Bronchial epithelial cell (primary cell): ENCODE results near the gene AGRN. TPM values are rescaled to one million over a fixed set of nuclear protein-coding genes. Genes with fewer than 3 reads are reported as not detected.
A peak's percentile ranks its signal among the peaks of the same experiment; 100 is the strongest.

Source experiments
- DNase-seq: peaks from one replicate; pipeline ENCODE4 v3.0.0-alpha.2; 2010; ENCODE audit warnings: low read depth
- FAIRE-seq: peaks from 2 replicates; lab custom pipeline; 2011; peaks lifted over from hg19 to GRCh38; lab: Jason Lieb, UNC
- H3K27me3 ChIP-seq: 2 replicates; pipeline ENCODE4 v1.5.1; 2011; ENCODE audit warnings: low read length; ENCODE audit not compliant: control insufficient read depth, insufficient read depth
- H3K36me3 ChIP-seq: 2 replicates; pipeline ENCODE4 v1.5.1; 2011; ENCODE audit warnings: low read length; ENCODE audit not compliant: control insufficient read depth, insufficient read depth
- H3K4me3 ChIP-seq: 2 replicates; pipeline ENCODE4 v1.5.1; 2011; ENCODE audit warnings: mild to moderate bottlenecking, low read depth, low read length, control low read depth
- CTCF ChIP-seq: IDR thresholded peaks from 2 replicates; pipeline ENCODE4 v1.5.1; 2011; ENCODE audit warnings: mild to moderate bottlenecking, moderate library complexity, low read length, control low read depth, inconsistent platforms; ENCODE audit not compliant: insufficient read depth, severe bottlenecking
- total RNA-seq: library from RNA; depleted of rRNA; stranded (reverse); fragments of >200 nt; gene quantifications from 2 replicates; pipeline ENCODE4 v1.2.1, GENCODE V29; 2014

AGRN gene
- total RNA-seq, 1 donor from 2014 or later, result 117 TPM

- no peak for FAIRE-seq
- H3K36me3 ChIP-seq, result no peaks in the 10 kb centered on the region
- no peak overlapping the region for H3K4me3 ChIP-seq
- DNase-seq, result no peak
- peaks cover 1% of the 10 kb centered on the region for H3K27me3 ChIP-seq
- TF ChIP-seq CTCF, result no peak
Measured at GRCh38 chr1:1060281-1061000, 40.5 kb downstream of the AGRN start.

- Histone ChIP-seq H3K27me3 (peaks cover 1% of the 10 kb centered on the region), H3K4me3 (no peak overlapping the region), H3K36me3 (no peaks in the 10 kb centered on the region)
- DNase-seq, result no peak
- FAIRE-seq, result no peak
- no peak for TF ChIP-seq CTCF
Measured at GRCh38 chr1:1061682-1062345, 41.9 kb downstream of the AGRN start.

- DNase-seq (no peak), FAIRE-seq (no peak)
- no peak for TF ChIP-seq CTCF
- H3K27me3 ChIP-seq, result peaks cover 1% of the 10 kb centered on the region
- no peaks in the 10 kb centered on the region for H3K36me3 ChIP-seq
- no peak overlapping the region for H3K4me3 ChIP-seq
Measured at GRCh38 chr1:1062348-1063163, 42.6 kb downstream of the AGRN start.

DNA sequence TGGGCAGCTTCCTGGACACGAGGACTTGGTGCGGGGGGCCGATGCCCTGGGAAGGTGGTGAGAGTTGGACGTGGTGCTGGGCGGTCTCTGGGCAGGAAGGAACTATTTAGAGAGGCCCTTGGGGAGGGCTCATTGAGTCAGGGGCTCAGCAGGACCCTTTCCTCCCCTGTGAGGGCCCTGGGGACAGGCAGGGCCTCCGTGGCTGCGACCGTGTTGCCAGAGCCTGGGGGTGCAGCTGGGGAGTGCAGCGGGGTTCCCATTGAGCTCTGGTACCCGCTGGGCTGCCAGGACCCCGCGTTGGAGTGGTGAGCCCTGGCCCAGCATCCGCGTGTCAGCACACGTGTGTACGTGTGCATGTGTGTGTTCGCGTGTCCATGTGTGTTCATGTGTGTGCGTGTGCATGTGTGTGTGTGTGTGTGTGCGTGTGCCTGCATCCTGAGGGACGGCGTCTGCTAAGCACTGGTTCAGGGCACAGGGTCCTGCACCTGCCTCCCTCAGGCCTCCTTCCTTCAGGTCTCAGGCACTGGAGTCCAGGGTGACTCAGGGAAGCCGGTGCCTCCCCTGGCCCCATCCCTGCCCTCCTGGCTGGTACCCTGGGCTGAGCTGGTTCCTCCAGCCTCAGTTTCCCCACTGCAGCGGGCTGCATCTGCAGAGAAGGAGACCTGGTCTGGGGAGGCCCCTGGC is 43.5 kb downstream of the AGRN start:
- Histone ChIP-seq H3K4me3 (peak overlapping the region; percentile 3), H3K36me3 (no peaks in the 10 kb centered on the region), H3K27me3 (peaks cover 1% of the 10 kb centered on the region)
- DNase-seq (no peak), FAIRE-seq (no peak)
- no peak for TF ChIP-seq CTCF

GRCh38 chr1:1063945-1064831 is 44.3 kb downstream of the AGRN start:
- Histone ChIP-seq H3K27me3 (peaks cover 1% of the 10 kb centered on the region), H3K4me3 (peak overlapping the region; percentile 3), H3K36me3 (no peaks in the 10 kb centered on the region)
- FAIRE-seq (no peak), DNase-seq (peak; percentile 77)
- TF ChIP-seq CTCF, result peak; percentile 93
